IMR-90 (cell line): ENCODE measurements around the gene ERRFI1. TPM values are rescaled to one million over a fixed set of nuclear protein-coding genes. Genes with fewer than 3 reads are reported as not detected.

Source experiments
- ATAC-seq: fragments of 200-7000 bp; cut with Tn5 transposase; 2 replicates; pipeline ENCODE4 v1.9.1; 2020; ENCODE audit warnings: low read depth, mild to moderate bottlenecking, moderate library complexity
- BruUV-seq: library from RNA; stranded (reverse); fragments of 400-500 nt; replicated peaks from 2 replicates; lab custom pipeline; 2021; lab: Mats Ljungman, UMichigan
- CTCF ChIA-PET: fragments of 300-600 bp; formaldehyde crosslinking; extraction: SDS; loops from one replicate; lab custom pipeline; 2021; ENCODE audit warnings: antibody characterized with exemption; lab: Yijun Ruan, JAX
- POLR2A ChIA-PET: fragments of 300-600 bp; sonication (Branson Sonifier 250); formaldehyde crosslinking; loops from one replicate; lab custom pipeline; 2022; ENCODE audit warnings: antibody characterized with exemption; ENCODE audit not compliant: unreplicated experiment; lab: Charles Lee
- DNase-seq: peaks from one replicate; pipeline ENCODE4 v3.0.0; 2013
- H2AFZ ChIP-seq: replicated peaks from 2 replicates; pipeline ENCODE3; 2013; ENCODE audit warnings: low read length, mild to moderate bottlenecking; ENCODE audit not compliant: poor library complexity
- H2AK5ac ChIP-seq: 2 replicates; pipeline ENCODE4 v1.6.1; 2013; ENCODE audit warnings: low read depth, low read length, inconsistent platforms
- H2AK9ac ChIP-seq: replicated peaks from 2 replicates; pipeline ENCODE3; 2013; ENCODE audit warnings: mild to moderate bottlenecking, low read depth, low read length, moderate library complexity; ENCODE audit not compliant: poor library complexity
- H2BK120ac ChIP-seq: 2 replicates; pipeline ENCODE4 v1.6.1; 2013; ENCODE audit warnings: low read depth, low read length, inconsistent platforms
- H2BK15ac ChIP-seq: 3 replicates; pipeline ENCODE4 v1.6.1; 2013; ENCODE audit warnings: low read depth, low read length, inconsistent platforms
- H2BK20ac ChIP-seq: 2 replicates; pipeline ENCODE4 v1.6.1; 2013; ENCODE audit warnings: low read depth, mild to moderate bottlenecking, inconsistent platforms, low read length, moderate library complexity
- H2BK5ac ChIP-seq: 2 replicates; pipeline ENCODE4 v1.6.1; 2013; ENCODE audit warnings: mild to moderate bottlenecking, low read depth, low read length, inconsistent platforms; ENCODE audit not compliant: poor library complexity, severe bottlenecking
- H3K14ac ChIP-seq: replicated peaks from 2 replicates; pipeline ENCODE4 v1.6.1; 2013; ENCODE audit warnings: low read depth, low read length, inconsistent platforms
- H3K18ac ChIP-seq: 2 replicates; pipeline ENCODE4 v1.6.1; 2013; ENCODE audit warnings: low read depth, low read length, control low read depth
- H3K23ac ChIP-seq: 2 replicates; pipeline ENCODE4 v1.6.1; 2013; ENCODE audit warnings: low read depth, low read length, inconsistent platforms
- H3K27ac ChIP-seq: 2 replicates; pipeline ENCODE4 v1.5.1; 2013; ENCODE audit warnings: mild to moderate bottlenecking, control low read depth, low read length; ENCODE audit not compliant: insufficient read depth
- H3K27me3 ChIP-seq: 2 replicates; pipeline ENCODE4 v1.6.1; 2013; ENCODE audit warnings: low read length; ENCODE audit not compliant: control insufficient read depth, insufficient read depth
- H3K36me3 ChIP-seq: 2 replicates; pipeline ENCODE4 v1.6.1; 2013; ENCODE audit warnings: low read length, mixed read lengths; ENCODE audit not compliant: control insufficient read depth, insufficient read depth
- H3K4ac ChIP-seq: 2 replicates; pipeline ENCODE4 v1.6.1; 2013; ENCODE audit warnings: low read depth, low read length, inconsistent platforms
- H3K4me1 ChIP-seq: 2 replicates; pipeline ENCODE4 v1.6.1; 2013; ENCODE audit warnings: low read length, mixed read lengths; ENCODE audit not compliant: control insufficient read depth, insufficient read depth
- H3K4me2 ChIP-seq: 2 replicates; pipeline ENCODE4 v1.6.1; 2013; ENCODE audit warnings: low read depth, mild to moderate bottlenecking, control low read depth, low read length, moderate library complexity
- H3K4me3 ChIP-seq: 2 replicates; pipeline ENCODE4 v1.5.1; 2013; ENCODE audit warnings: low read depth, mild to moderate bottlenecking, control low read depth, low read length, moderate library complexity; ENCODE audit not compliant: insufficient read depth
- H3K56ac ChIP-seq: 2 replicates; pipeline ENCODE4 v1.6.1; 2013; ENCODE audit warnings: low read length, inconsistent platforms; ENCODE audit not compliant: insufficient read depth; ENCODE audit errors: extremely low read depth
- H3K79me1 ChIP-seq, 2 experiments: 2 replicates each; pipeline ENCODE4 v1.6.1; 2013; ENCODE audit warnings: low read length in 2 of 2, inconsistent platforms in 1 of 2, low read depth in 1 of 2
- H3K9ac ChIP-seq: 2 replicates; pipeline ENCODE4 v1.6.1; 2013; ENCODE audit warnings: low read depth, low read length, control low read depth
- H3K9me1 ChIP-seq: 2 replicates; pipeline ENCODE4 v1.6.1; 2013; ENCODE audit warnings: low read length, inconsistent platforms; ENCODE audit not compliant: insufficient read depth
- H3K9me3 ChIP-seq: 2 replicates; pipeline ENCODE4 v1.6.1; 2013; ENCODE audit warnings: low read length; ENCODE audit not compliant: control insufficient read depth, insufficient read depth
- H4K20me1 ChIP-seq: 2 replicates; pipeline ENCODE4 v1.6.1; 2013; ENCODE audit warnings: low read length, inconsistent platforms; ENCODE audit not compliant: insufficient read depth
- H4K5ac ChIP-seq: 2 replicates; pipeline ENCODE4 v1.6.1; 2013; ENCODE audit warnings: mild to moderate bottlenecking, low read depth, low read length, control low read depth
- H4K8ac ChIP-seq, 2 experiments: 2 replicates each; pipeline ENCODE4 v1.6.1; 2013; ENCODE audit warnings: low read depth in 2 of 2, low read length in 2 of 2, control low read depth in 1 of 2, inconsistent platforms in 1 of 2
- H4K91ac ChIP-seq: 2 replicates; pipeline ENCODE4 v1.6.1; 2013; ENCODE audit warnings: low read depth, low read length, inconsistent platforms; ENCODE audit not compliant: insufficient read depth
- CEBPB ChIP-seq: IDR thresholded peaks from 2 replicates; pipeline ENCODE4 v1.6.1; 2012; ENCODE audit warnings: low read depth, low read length, improper control_type of control experiment
- FOS ChIP-seq: fragments of 150-350 bp; IDR thresholded peaks from 2 replicates; pipeline ENCODE4 v1.6.1; 2016; ENCODE audit warnings: low read depth, low read length
- MAFK ChIP-seq: IDR thresholded peaks from 2 replicates; pipeline ENCODE4 v1.6.1; 2012; ENCODE audit warnings: low read depth, low read length, improper control_type of control experiment
- MAZ ChIP-seq: IDR thresholded peaks from 2 replicates; pipeline ENCODE4 v1.6.1; 2012; ENCODE audit warnings: low read depth, mild to moderate bottlenecking, low read length, improper control_type of control experiment, moderate library complexity, borderline replicate concordance
- MXI1 ChIP-seq: IDR thresholded peaks from 2 replicates; pipeline ENCODE4 v1.6.1; 2012; ENCODE audit warnings: low read depth, mild to moderate bottlenecking, low read length, moderate library complexity, borderline replicate concordance
- POLR2A ChIP-seq: IDR thresholded peaks from 2 replicates; pipeline ENCODE4 v1.6.1; 2012; ENCODE audit warnings: mild to moderate bottlenecking, low read depth, low read length
- RAD21 ChIP-seq: IDR thresholded peaks from 2 replicates; pipeline ENCODE4 v1.6.1; 2012; ENCODE audit warnings: low read length, improper control_type of control experiment
- RCOR1 ChIP-seq: IDR thresholded peaks from 2 replicates; pipeline ENCODE4 v1.6.1; 2012; ENCODE audit warnings: mild to moderate bottlenecking, low read length, improper control_type of control experiment; ENCODE audit not compliant: insufficient replicate concordance
- SMC3 ChIP-seq: fragments of 150-350 bp; IDR thresholded peaks from 2 replicates; pipeline ENCODE4 v1.6.1; 2016; ENCODE audit warnings: low read depth, mild to moderate bottlenecking, antibody characterized with exemption, low read length, moderate library complexity
- WGBS, 2 experiments: methylation state at CpG; one replicate each; pipeline versions ENCODE4 v1.1.5 to v1.1.7; 2013; ENCODE audit warnings: missing lambda C conversion rate in 2 of 2; ENCODE audit not compliant: insufficient read length in 1 of 2; ENCODE audit errors: extremely low coverage in 2 of 2; 5-methylcytosine and 5-hydroxymethylcytosine counted together
- dilution Hi-C: fragments of 300-500 bp; cut with HindIII; formaldehyde crosslinking; loops from one replicate; pipeline ENCODE4 v1.14.3; 2018; ENCODE audit warnings: low sequenced_read_pairs; ENCODE audit not compliant: unreplicated experiment
- in situ Hi-C: fragments of 300-500 bp; cut with MboI; formaldehyde crosslinking; loops from 3 replicates; pipeline ENCODE4 v1.14.3; 2019; ENCODE audit warnings: low sequenced_read_pairs, inconsistent platforms, mixed read lengths
- intact Hi-C: fragments of 100-400 bp; cut with micrococcal nuclease; formaldehyde crosslinking; loops from 2 replicates; pipeline ENCODE4 v1.10.0; 2022
- polyA plus RNA-seq, 3 experiments: library from polyadenylated mRNA; depleted of rRNA; stranded (reverse); fragments of >200 nt; gene quantifications; 2 replicates each; pipeline ENCODE4 v1.2.3, GENCODE V29; 2012; ENCODE audit warnings: low replicate concordance in 1 of 3
- total RNA-seq: library from RNA; depleted of rRNA; stranded (reverse); fragments of >200 nt; gene quantifications from 2 replicates; pipeline ENCODE4 v1.2.3, GENCODE V29; 2012
- TF ChIP-seq, protein P1 (sequence below): fragments of 150-350 bp; IDR thresholded peaks from 2 replicates; pipeline ENCODE4 v1.6.1; 2016; ENCODE audit warnings: low read depth, mild to moderate bottlenecking, low read length, moderate library complexity, borderline replicate concordance

ERRFI1 gene
- total and polyA plus RNA-seq, 2 of the 4 experiments (the other 2 are of a cell fraction): 101 to 145 TPM

DNA sequence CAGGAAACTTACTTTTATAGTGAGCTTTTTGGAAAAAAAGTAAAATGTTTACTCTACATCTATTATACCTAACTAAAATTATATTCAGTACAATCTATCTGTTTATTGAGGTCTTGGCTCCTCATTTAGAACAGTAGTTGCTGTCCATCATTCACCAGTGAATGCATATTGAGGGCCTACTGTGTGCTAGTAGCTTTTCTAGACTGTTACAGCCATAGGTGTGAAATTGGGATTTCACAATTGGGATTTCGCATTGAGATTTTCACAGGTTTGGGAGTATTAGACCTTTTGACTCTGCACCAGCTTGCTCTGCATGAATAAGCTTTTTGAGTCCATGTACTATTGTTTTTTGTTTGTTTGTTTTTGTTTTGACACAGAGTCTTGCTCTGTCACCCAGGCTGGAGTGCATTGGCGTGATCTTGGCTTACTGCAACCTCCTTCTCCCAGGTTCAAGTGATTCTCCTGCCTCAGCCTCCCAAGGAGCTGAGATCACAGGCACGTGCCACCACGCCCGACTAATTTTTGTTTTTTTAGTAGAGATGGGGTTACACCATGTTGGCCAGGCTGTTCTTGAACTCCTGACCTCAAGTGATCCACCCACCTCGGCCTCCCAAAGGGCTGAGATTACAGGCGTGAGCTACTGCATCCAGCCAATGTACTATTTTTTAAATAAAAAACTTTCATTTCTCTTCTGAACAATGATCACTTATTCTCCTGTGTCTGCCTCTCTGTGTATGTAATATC is 47.2 kb upstream of the ERRFI1 start:
- H3K4me1 ChIP-seq: peaks cover 19% of the 10 kb centered on the region
- H3K9ac ChIP-seq: no peak overlapping the region
- no TSS peak for BruUV-seq
- H3K4me3 ChIP-seq: no peak overlapping the region
- no peaks in the 10 kb centered on the region for H3K9me3 ChIP-seq
- no peak overlapping the region for H3K4ac ChIP-seq
- H3K14ac ChIP-seq: no peak overlapping the region
- H4K5ac ChIP-seq: no peak overlapping the region
- H4K91ac ChIP-seq: no peak overlapping the region
- TF ChIP-seq MXI1: no peak
- TF ChIP-seq SMC3: no peak
- no peak for TF ChIP-seq CEBPB
- TF ChIP-seq MAZ: no peak
- TF ChIP-seq, protein P1, sequence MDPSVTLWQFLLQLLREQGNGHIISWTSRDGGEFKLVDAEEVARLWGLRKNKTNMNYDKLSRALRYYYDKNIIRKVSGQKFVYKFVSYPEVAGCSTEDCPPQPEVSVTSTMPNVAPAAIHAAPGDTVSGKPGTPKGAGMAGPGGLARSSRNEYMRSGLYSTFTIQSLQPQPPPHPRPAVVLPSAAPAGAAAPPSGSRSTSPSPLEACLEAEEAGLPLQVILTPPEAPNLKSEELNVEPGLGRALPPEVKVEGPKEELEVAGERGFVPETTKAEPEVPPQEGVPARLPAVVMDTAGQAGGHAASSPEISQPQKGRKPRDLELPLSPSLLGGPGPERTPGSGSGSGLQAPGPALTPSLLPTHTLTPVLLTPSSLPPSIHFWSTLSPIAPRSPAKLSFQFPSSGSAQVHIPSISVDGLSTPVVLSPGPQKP: no peak
- no peak for TF ChIP-seq POLR2A
- TF ChIP-seq FOS: no peak
- TF ChIP-seq RAD21: no peak
- no peak for TF ChIP-seq RCOR1
- TF ChIP-seq MAFK: no peak
- no peaks in the 10 kb centered on the region for H4K20me1 ChIP-seq
- H4K8ac ChIP-seq: no peak overlapping the region
- no peak for DNase-seq
- no peak overlapping the region for H2AFZ ChIP-seq
- ATAC-seq: no peak
- H3K79me1 ChIP-seq: no peaks in the 10 kb centered on the region
- no peak overlapping the region for H2BK15ac ChIP-seq
- no peak overlapping the region for H2AK5ac ChIP-seq
- WGBS, 2 experiments: 100% methylated on average over 1 of the region's 7 CpGs; no CpG with 5 or more reads in 1 of the 2 experiments
- H3K4me2 ChIP-seq: no peak overlapping the region
- H3K27ac ChIP-seq: no peak overlapping the region
- ChIA-PET CTCF (interaction anchor here (1.0 kb wide), 1 partner anchor 10 kb away, joined by 3 read pairs; no protein-coding TSS in a partner anchor), POLR2A (interaction anchor here (0.5 kb wide), 1 partner anchor 9 kb away, joined by 3 read pairs; no protein-coding TSS in a partner anchor)
- H2AK9ac ChIP-seq: no peak overlapping the region
- no peak overlapping the region for H3K18ac ChIP-seq
- intact Hi-C loops: no loop called here
- no peak overlapping the region for H2BK5ac ChIP-seq
- no peaks in the 10 kb centered on the region for H3K27me3 ChIP-seq
- H3K56ac ChIP-seq: no peak overlapping the region
- in situ Hi-C loops: no loop called here
- H3K9me1 ChIP-seq: peaks cover 6% of the 10 kb centered on the region
- dilution Hi-C loops: no loop called here
- H2BK120ac ChIP-seq: no peak overlapping the region
- no peak overlapping the region for H3K23ac ChIP-seq
- H3K36me3 ChIP-seq: no peaks in the 10 kb centered on the region
- H2BK20ac ChIP-seq: no peak overlapping the region
